Retinal pigment epithelial cell (primary cell): ENCODE results near the gene CFAP61.

Source experiments
- DNase-seq: peaks from one replicate; pipeline ENCODE4 v3.0.0-alpha.2; 2010; ENCODE audit warnings: low read depth
- H3K4me3 ChIP-seq: 2 replicates; pipeline ENCODE4 v1.5.1; 2011; ENCODE audit warnings: mild to moderate bottlenecking, low read length, control low read depth, moderate library complexity
- CTCF ChIP-seq: conservative IDR thresholded peaks from 2 replicates; pipeline ENCODE4 v1.5.1; 2011; ENCODE audit warnings: low read depth, low read length, control low read depth, inconsistent platforms

Gene CFAP61

GRCh38 chr20:20267685-20268370 is 215.5 kb downstream of the CFAP61 start:
- H3K4me3 ChIP-seq = no peak overlapping the region
- no peak for DNase-seq
- TF ChIP-seq CTCF = no peak

GRCh38 chr20:20271271-20271670 is 218.9 kb downstream of the CFAP61 start:
- DNase-seq = no peak
- TF ChIP-seq CTCF = no peak
- H3K4me3 ChIP-seq = no peak overlapping the region

- no peak for TF ChIP-seq CTCF
- DNase-seq = no peak
- H3K4me3 ChIP-seq = no peak overlapping the region
These were observed 220.4 kb downstream of the CFAP61 start for GRCh38 chr20:20272686-20273085.

GRCh38 chr20:20273286-20273685 is 221.0 kb downstream of the CFAP61 start:
- H3K4me3 ChIP-seq = no peak overlapping the region
- no peak for TF ChIP-seq CTCF
- DNase-seq = no peak

- H3K4me3 ChIP-seq = no peak overlapping the region
- no peak for DNase-seq
- TF ChIP-seq CTCF = no peak
These were observed 222.5 kb downstream of the CFAP61 start for GRCh38 chr20:20274821-20275220.

GRCh38 chr20:20275636-20276035 is 223.3 kb downstream of the CFAP61 start:
- DNase-seq = no peak
- no peak overlapping the region for H3K4me3 ChIP-seq
- TF ChIP-seq CTCF = no peak

- no peak overlapping the region for H3K4me3 ChIP-seq
- TF ChIP-seq CTCF = no peak
- DNase-seq = no peak
These were observed 224.6 kb downstream of the CFAP61 start for GRCh38 chr20:20276811-20277530.
